ENCODE results near the gene TRDMT1.

- TF ChIP-seq, protein P1, sequence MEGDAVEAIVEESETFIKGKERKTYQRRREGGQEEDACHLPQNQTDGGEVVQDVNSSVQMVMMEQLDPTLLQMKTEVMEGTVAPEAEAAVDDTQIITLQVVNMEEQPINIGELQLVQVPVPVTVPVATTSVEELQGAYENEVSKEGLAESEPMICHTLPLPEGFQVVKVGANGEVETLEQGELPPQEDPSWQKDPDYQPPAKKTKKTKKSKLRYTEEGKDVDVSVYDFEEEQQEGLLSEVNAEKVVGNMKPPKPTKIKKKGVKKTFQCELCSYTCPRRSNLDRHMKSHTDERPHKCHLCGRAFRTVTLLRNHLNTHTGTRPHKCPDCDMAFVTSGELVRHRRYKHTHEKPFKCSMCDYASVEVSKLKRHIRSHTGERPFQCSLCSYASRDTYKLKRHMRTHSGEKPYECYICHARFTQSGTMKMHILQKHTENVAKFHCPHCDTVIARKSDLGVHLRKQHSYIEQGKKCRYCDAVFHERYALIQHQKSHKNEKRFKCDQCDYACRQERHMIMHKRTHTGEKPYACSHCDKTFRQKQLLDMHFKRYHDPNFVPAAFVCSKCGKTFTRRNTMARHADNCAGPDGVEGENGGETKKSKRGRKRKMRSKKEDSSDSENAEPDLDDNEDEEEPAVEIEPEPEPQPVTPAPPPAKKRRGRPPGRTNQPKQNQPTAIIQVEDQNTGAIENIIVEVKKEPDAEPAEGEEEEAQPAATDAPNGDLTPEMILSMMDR (conservative IDR thresholded peaks at IDR 0.05), result no peak
- TF ChIP-seq EZH2 (IDR thresholded peaks at IDR 0.05; ENCODE audit: low read depth), result no peak
Observed at GRCh38 chr10:17248964-17249363, 47.5 kb upstream of the TRDMT1 start.
